H9 (cell line): ENCODE data around the gene MDK. TPM values are rescaled to one million over a fixed set of nuclear protein-coding genes. Genes with fewer than 3 reads are reported as not detected.

Experiments used
- DNase-seq: peaks from one replicate; pipeline ENCODE4 v3.0.0-alpha.2; 2017
- H2AFZ ChIP-seq: one replicate; pipeline ENCODE4 v1.6.1; 2013; ENCODE audit warnings: mild to moderate bottlenecking, low read length, control low read depth, moderate library complexity
- H2AK5ac ChIP-seq: 2 replicates; pipeline ENCODE4 v1.6.1; 2013; ENCODE audit warnings: low read length, control low read depth, mixed read lengths; ENCODE audit not compliant: insufficient read length
- H2BK120ac ChIP-seq: one replicate; pipeline ENCODE4 v1.6.1; 2013; ENCODE audit warnings: low read depth, mild to moderate bottlenecking, low read length, control low read depth, inconsistent platforms; ENCODE audit not compliant: poor library complexity, severe bottlenecking
- H2BK12ac ChIP-seq: 2 replicates; pipeline ENCODE4 v1.6.1; 2013; ENCODE audit warnings: low read length, control low read depth, mixed read lengths, low read depth; ENCODE audit not compliant: insufficient read length
- H2BK15ac ChIP-seq: 2 replicates; pipeline ENCODE4 v1.6.1; 2013; ENCODE audit warnings: low read depth, low read length, control low read depth
- H2BK20ac ChIP-seq: one replicate; pipeline ENCODE4 v1.6.1; 2013; ENCODE audit warnings: low read depth, mild to moderate bottlenecking, low read length, control low read depth, inconsistent platforms; ENCODE audit not compliant: poor library complexity, severe bottlenecking
- H2BK5ac ChIP-seq: 2 replicates; pipeline ENCODE4 v1.6.1; 2013; ENCODE audit warnings: low read length, control low read depth, mixed read lengths; ENCODE audit not compliant: insufficient read length
- H3K14ac ChIP-seq: 2 replicates; pipeline ENCODE4 v1.6.1; 2013; ENCODE audit warnings: low read length, control low read depth; ENCODE audit not compliant: insufficient read depth
- H3K18ac ChIP-seq: 2 replicates; pipeline ENCODE4 v1.6.1; 2013; ENCODE audit warnings: low read depth, mild to moderate bottlenecking, mixed read lengths, low read length, control low read depth; ENCODE audit not compliant: insufficient read length
- H3K23ac ChIP-seq: 2 replicates; pipeline ENCODE4 v1.6.1; 2013; ENCODE audit warnings: low read length, control low read depth, mixed read lengths, low read depth; ENCODE audit not compliant: insufficient read length
- H3K23me2 ChIP-seq: 2 replicates; pipeline ENCODE4 v1.6.1; 2013; ENCODE audit warnings: low read depth, mild to moderate bottlenecking, mixed read lengths, low read length, control low read depth; ENCODE audit not compliant: insufficient read length, poor library complexity, severe bottlenecking
- H3K27ac ChIP-seq: 2 replicates; pipeline ENCODE4 v1.5.1; 2013; ENCODE audit warnings: low read length, control low read depth, mixed read lengths, low read depth; ENCODE audit not compliant: insufficient read length
- H3K27me3 ChIP-seq: 2 replicates; pipeline ENCODE4 v1.6.1; 2013; ENCODE audit warnings: low read length, control low read depth, inconsistent platforms; ENCODE audit not compliant: insufficient read depth
- H3K4ac ChIP-seq: 2 replicates; pipeline ENCODE4 v1.6.1; 2013; ENCODE audit warnings: low read depth, mild to moderate bottlenecking, control low read depth, inconsistent platforms, low read length, moderate library complexity
- H3K4me1 ChIP-seq: 2 replicates; pipeline ENCODE4 v1.6.1; 2013; ENCODE audit warnings: low read length, control low read depth, inconsistent platforms; ENCODE audit not compliant: insufficient read depth
- H3K4me2 ChIP-seq: 2 replicates; pipeline ENCODE4 v1.6.1; 2013; ENCODE audit warnings: low read length, control low read depth, mixed read lengths; ENCODE audit not compliant: insufficient read length, insufficient read depth
- H3K56ac ChIP-seq: 2 replicates; pipeline ENCODE4 v1.6.1; 2013; ENCODE audit warnings: low read depth, mild to moderate bottlenecking, mixed read lengths, low read length, control low read depth; ENCODE audit not compliant: insufficient read length
- H3K79me1 ChIP-seq: 2 replicates; pipeline ENCODE4 v1.6.1; 2013; ENCODE audit warnings: low read depth, mild to moderate bottlenecking, moderate library complexity, low read length, control low read depth, inconsistent platforms; ENCODE audit not compliant: insufficient read depth, poor library complexity, severe bottlenecking
- H3K79me2 ChIP-seq: 2 replicates; pipeline ENCODE4 v1.6.1; 2013; ENCODE audit warnings: low read length, control low read depth, inconsistent platforms; ENCODE audit not compliant: insufficient read depth
- H3K9ac ChIP-seq: 2 replicates; pipeline ENCODE4 v1.6.1; 2013; ENCODE audit warnings: low read length, control low read depth, mixed read lengths; ENCODE audit not compliant: insufficient read length; ENCODE audit errors: extremely low read depth
- H3K9me3 ChIP-seq: one replicate; pipeline ENCODE4 v1.6.1; 2013; ENCODE audit warnings: low read depth, low read length, inconsistent platforms; ENCODE audit not compliant: control insufficient read depth
- H3T11ph ChIP-seq: one replicate; pipeline ENCODE4 v1.6.1; 2013; ENCODE audit warnings: mild to moderate bottlenecking, low read length, control low read depth, inconsistent platforms
- H4K20me1 ChIP-seq: one replicate; pipeline ENCODE4 v1.6.1; 2013; ENCODE audit not compliant: control insufficient read depth, insufficient read length, insufficient read depth
- H4K5ac ChIP-seq: 2 replicates; pipeline ENCODE4 v1.6.1; 2013; ENCODE audit warnings: low read depth, mild to moderate bottlenecking, mixed read lengths, low read length, control low read depth; ENCODE audit not compliant: insufficient read length
- H4K8ac ChIP-seq: replicated peaks from 2 replicates; pipeline ENCODE4 v1.6.1; 2013; ENCODE audit warnings: low read length, control low read depth, mixed read lengths, low read depth; ENCODE audit not compliant: insufficient read length
- H4K91ac ChIP-seq: 2 replicates; pipeline ENCODE4 v1.6.1; 2013; ENCODE audit warnings: low read depth, mild to moderate bottlenecking, moderate library complexity, mixed read lengths, low read length, control low read depth; ENCODE audit not compliant: insufficient read length
- H3K27ac Mint-ChIP-seq, 3 experiments: 2 replicates in 2 of 3; 3 replicates in 1 of 3; pipeline ENCODE4 v1.8.0; 2020 to 2021; ENCODE audit warnings: mixed read lengths in 3 of 3, mild to moderate bottlenecking in 1 of 3, moderate library complexity in 1 of 3
- H3K27me3 Mint-ChIP-seq: 2 replicates; pipeline ENCODE4 v1.8.0; 2021; ENCODE audit warnings: low read depth, mild to moderate bottlenecking, moderate library complexity, mixed read lengths
- H3K36me3 Mint-ChIP-seq, 3 experiments: 2 replicates in 2 of 3; 3 replicates in 1 of 3; pipeline ENCODE4 v1.8.0; 2020 to 2021; ENCODE audit warnings: low read depth in 3 of 3, mixed read lengths in 3 of 3; ENCODE audit not compliant: insufficient read depth in 1 of 3
- H3K4me1 Mint-ChIP-seq, 2 experiments: 2 replicates each; pipeline ENCODE4 v1.8.0; 2020; ENCODE audit warnings: mixed read lengths in 2 of 2
- H3K4me3 Mint-ChIP-seq, 2 experiments: 2 replicates in 1 of 2; 3 replicates in 1 of 2; pipeline ENCODE4 v1.8.0; 2020 to 2021; ENCODE audit warnings: mild to moderate bottlenecking in 2 of 2, mixed read lengths in 2 of 2, moderate library complexity in 1 of 2
- H3K9me3 Mint-ChIP-seq, 2 experiments: 2 replicates in 1 of 2; 3 replicates in 1 of 2; pipeline ENCODE4 v1.8.0; 2020; ENCODE audit warnings: mild to moderate bottlenecking in 2 of 2, mixed read lengths in 2 of 2, moderate library complexity in 1 of 2
- WGBS: extraction: QIAGEN DNeasy Blood & Tissue Kit; methylation state at CpG from one replicate; pipeline ENCODE4 v1.1.7; 2013; ENCODE audit warnings: missing lambda C conversion rate, low lambda C conversion rate, mixed read lengths; ENCODE audit not compliant: insufficient read length; ENCODE audit errors: extremely low coverage; 5-methylcytosine and 5-hydroxymethylcytosine counted together
- total RNA-seq: library from RNA; stranded (reverse); gene quantifications from 2 replicates; pipeline ENCODE4 v1.2.1, GENCODE V29; 2021
- TF ChIP-seq, protein P1 (sequence below): fragments of 200-600 bp; sonication (generic); conservative IDR thresholded peaks from 3 replicates; pipeline ENCODE4 v1.8.0; 2021; ENCODE audit warnings: antibody characterized with exemption, mild to moderate bottlenecking

The MDK gene
- total RNA-seq, 1 experiment from 2014 or later = 392 TPM

GRCh38 chr11:46351148-46351547, 30.3 kb upstream of the MDK start:
- H4K91ac ChIP-seq = no peak overlapping the region
- H3K9ac ChIP-seq = no peak overlapping the region
- H3T11ph ChIP-seq = no peak overlapping the region
- peaks cover 10% of the 10 kb centered on the region for H3K23me2 ChIP-seq
- WGBS = no CpG with 5 or more reads among the region's 8 CpGs
- no peak overlapping the region for H3K23ac ChIP-seq
- no peak overlapping the region for H3K4me2 ChIP-seq
- H3K79me1 ChIP-seq = peaks cover 12% of the 10 kb centered on the region
- H3K4me3 Mint-ChIP-seq = no peak overlapping the region
- peaks cover 0 to 5% (median 0%) of the 10 kb centered on the region in 3 experiments; a peak in 1 of 7 replicates for H3K36me3 Mint-ChIP-seq
- peaks cover 18% of the 10 kb centered on the region; the same call in 1 of the 2 replicates for H3K4me1 ChIP-seq
- H3K27ac ChIP-seq = no peak overlapping the region
- no peak overlapping the region for H4K5ac ChIP-seq
- no peak for DNase-seq
- H3K27me3 Mint-ChIP-seq = peaks cover 6% of the 10 kb centered on the region
- peaks cover 5% of the 10 kb centered on the region for H4K20me1 ChIP-seq
- no peak overlapping the region for H3K4ac ChIP-seq
- H3K18ac ChIP-seq = no peak overlapping the region
- peaks cover 56 to 66% of the 10 kb centered on the region in 2 experiments for H3K4me1 Mint-ChIP-seq
- peaks cover 14% of the 10 kb centered on the region; the same call in 1 of the 2 replicates for H3K79me2 ChIP-seq
- H3K27ac Mint-ChIP-seq = peak overlapping the region in 2 of 3 experiments; percentile 66 to 77; a peak in 4 of 7 replicates
- TF ChIP-seq, protein P1, sequence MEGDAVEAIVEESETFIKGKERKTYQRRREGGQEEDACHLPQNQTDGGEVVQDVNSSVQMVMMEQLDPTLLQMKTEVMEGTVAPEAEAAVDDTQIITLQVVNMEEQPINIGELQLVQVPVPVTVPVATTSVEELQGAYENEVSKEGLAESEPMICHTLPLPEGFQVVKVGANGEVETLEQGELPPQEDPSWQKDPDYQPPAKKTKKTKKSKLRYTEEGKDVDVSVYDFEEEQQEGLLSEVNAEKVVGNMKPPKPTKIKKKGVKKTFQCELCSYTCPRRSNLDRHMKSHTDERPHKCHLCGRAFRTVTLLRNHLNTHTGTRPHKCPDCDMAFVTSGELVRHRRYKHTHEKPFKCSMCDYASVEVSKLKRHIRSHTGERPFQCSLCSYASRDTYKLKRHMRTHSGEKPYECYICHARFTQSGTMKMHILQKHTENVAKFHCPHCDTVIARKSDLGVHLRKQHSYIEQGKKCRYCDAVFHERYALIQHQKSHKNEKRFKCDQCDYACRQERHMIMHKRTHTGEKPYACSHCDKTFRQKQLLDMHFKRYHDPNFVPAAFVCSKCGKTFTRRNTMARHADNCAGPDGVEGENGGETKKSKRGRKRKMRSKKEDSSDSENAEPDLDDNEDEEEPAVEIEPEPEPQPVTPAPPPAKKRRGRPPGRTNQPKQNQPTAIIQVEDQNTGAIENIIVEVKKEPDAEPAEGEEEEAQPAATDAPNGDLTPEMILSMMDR = no peak
- no peak overlapping the region for H2BK5ac ChIP-seq
- no peak overlapping the region for H2AFZ ChIP-seq
- H2BK12ac ChIP-seq = no peak overlapping the region
- H3K14ac ChIP-seq = no peak overlapping the region
- H2AK5ac ChIP-seq = no peak overlapping the region
- no peak overlapping the region for H2BK15ac ChIP-seq
- H3K9me3 ChIP-seq = no peaks in the 10 kb centered on the region
- H3K27me3 ChIP-seq = no peaks in the 10 kb centered on the region
- no peak overlapping the region for H3K56ac ChIP-seq
- H3K9me3 Mint-ChIP-seq = no peaks in the 10 kb centered on the region; a peak in 2 of 5 replicates
- no peak overlapping the region for H4K8ac ChIP-seq
- H2BK120ac ChIP-seq = no peak overlapping the region
- no peak overlapping the region for H2BK20ac ChIP-seq
